Activated naive CD4-positive, alpha-beta T cell treated with anti-CD3 and anti-CD28 coated beads for 36 hours (primary cell): ENCODE data around the gene PMEPA1. TPM values are rescaled to one million over a fixed set of nuclear protein-coding genes. Genes with fewer than 3 reads are reported as not detected.

Source experiments
- total RNA-seq, 2 experiments: library from RNA; stranded (reverse); gene quantifications; one replicate each; pipeline ENCODE4 v1.2.3, GENCODE V29; 2021

The PMEPA1 gene
- total RNA-seq, 2 experiments from 2014 or later, result 2.0 to 2.2 TPM

Other genes with a start within 250 kb of the PMEPA1 start
- gene CTCFL, start 184.9 kb downstream of the PMEPA1 start, total RNA-seq, result not detected
- gene PCK1, start 148.9 kb downstream of the PMEPA1 start, total RNA-seq, result not detected
- gene ZBP1, start 89.6 kb downstream of the PMEPA1 start, total RNA-seq, result under 1 TPM in 1 of 2 experiments, not detected in 1; 0.14 TPM